GM18861 (cell line): ENCODE results near the gene ING3.

Experiments used
- ATAC-seq: cut with Tn5 transposase; IDR thresholded peaks from one replicate; pipeline ENCODE4 v1.9.1; 2021; ENCODE audit not compliant: unreplicated experiment

The ING3 gene, protein sequence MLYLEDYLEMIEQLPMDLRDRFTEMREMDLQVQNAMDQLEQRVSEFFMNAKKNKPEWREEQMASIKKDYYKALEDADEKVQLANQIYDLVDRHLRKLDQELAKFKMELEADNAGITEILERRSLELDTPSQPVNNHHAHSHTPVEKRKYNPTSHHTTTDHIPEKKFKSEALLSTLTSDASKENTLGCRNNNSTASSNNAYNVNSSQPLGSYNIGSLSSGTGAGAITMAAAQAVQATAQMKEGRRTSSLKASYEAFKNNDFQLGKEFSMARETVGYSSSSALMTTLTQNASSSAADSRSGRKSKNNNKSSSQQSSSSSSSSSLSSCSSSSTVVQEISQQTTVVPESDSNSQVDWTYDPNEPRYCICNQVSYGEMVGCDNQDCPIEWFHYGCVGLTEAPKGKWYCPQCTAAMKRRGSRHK

DNA sequence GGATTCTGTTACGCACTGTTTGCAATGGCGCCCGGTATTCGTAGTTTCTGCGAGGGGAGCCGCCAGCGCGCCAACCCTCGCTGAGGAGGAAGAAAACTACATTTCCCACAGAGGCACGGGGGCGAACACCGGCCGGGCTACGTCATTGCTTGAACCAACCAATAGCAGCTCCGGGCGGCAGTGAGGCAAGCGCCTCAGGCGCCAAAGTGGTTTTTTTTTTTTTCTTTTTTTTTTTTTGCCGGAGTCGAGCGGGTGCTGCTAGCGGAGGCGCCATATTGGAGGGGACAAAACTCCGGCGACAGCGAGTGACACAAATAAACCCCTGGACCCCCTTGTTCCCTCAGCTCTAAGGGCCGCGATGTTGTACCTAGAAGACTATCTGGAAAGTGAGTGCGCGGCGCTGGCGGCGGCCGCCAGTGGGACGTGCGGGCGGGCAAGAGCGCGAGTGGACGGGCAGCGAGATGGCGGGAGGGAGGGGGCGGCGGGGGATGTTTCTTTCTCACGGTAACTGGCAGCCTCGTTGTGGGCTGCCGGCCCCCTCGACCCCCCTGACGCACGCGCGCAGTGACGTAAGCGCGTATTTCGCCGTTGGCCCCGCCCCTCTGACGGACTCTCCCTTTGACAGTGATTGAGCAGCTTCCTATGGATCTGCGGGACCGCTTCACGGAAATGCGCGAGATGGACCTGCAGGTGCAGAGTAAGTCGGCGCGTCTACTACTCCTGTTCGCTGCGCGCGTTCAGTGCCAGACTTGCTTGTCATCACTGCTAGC lies at the start of gene ING3:
ING3 (plus strand) TSS at position 239 of the 770 bp plus-strand sequence; CDS start at position 359, 120 bp downstream.
- peak; percentile 94 for ATAC-seq

DNA sequence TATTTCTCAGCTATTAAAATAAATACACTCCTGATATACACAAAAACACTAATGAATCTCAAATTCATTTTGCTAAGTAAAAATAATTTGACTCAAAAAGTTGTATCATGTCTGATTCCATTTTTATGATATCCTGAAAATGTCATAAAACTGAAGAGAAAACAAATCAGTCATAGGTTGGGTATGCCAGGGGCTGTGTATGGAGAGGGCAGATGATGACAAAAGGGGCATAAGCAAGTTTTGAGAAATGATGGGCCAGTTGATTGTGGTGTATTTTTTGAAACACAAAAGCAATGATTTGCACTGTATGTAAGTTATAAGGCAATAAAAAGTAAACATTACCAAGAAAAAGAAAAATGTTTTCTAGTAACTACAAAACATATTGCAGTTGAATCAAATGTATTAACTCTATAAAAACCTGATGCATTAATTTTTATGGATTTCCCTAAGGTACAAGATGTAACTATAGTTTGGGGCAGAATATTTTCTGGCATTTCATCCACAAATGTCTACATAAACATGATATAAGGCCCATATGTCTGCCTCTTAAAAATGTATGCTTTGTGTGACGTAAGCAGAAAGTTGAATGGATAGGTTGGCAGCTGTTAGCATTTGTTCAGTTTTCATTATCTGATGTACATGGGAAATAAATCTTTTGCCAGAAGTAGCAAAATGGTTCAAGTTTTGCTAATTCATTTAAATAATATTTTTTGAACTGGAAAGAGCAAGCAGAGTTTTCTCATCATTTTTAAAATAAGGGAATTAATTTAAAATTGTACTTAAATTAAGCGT lies 35.1 kb upstream of the ING3 start:
- no peak for ATAC-seq

DNA sequence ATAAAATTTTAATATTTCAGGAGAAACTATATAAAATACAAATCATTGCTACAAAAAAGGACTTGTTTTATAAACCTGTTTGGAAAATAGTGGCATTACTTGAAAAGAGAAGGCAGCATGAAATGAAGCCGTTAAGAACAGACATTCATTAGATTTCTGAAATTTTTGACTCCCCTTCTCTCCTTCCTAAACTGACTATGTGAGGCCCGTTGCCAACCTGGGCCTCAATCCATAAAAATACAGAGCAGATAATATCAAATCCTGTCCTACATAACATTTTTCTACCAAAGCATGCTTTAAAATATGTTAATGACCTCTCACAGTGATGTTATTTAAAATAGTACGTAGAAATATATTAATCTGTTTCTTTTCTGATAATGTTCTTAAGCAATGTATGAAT lies 34.5 kb upstream of the ING3 start:
- no peak for ATAC-seq

DNA sequence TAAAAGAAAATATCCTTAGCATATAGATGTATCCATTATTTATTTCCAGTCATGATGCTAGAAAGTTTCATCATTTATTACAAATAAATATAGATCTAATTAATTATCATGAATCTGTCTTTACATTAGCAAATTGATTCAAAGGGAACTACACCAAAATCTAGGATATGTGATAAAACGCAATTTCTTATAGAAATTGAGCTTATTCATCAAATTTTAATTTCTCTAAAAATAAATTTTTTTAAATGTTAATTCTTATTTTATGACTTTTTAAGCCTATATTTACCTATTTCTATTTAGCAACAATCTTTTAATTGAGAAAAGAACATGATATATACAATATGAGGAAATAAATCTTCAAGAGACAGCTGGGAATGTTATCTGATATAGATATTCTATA lies 34.0 kb upstream of the ING3 start:
- ATAC-seq: no peak

DNA sequence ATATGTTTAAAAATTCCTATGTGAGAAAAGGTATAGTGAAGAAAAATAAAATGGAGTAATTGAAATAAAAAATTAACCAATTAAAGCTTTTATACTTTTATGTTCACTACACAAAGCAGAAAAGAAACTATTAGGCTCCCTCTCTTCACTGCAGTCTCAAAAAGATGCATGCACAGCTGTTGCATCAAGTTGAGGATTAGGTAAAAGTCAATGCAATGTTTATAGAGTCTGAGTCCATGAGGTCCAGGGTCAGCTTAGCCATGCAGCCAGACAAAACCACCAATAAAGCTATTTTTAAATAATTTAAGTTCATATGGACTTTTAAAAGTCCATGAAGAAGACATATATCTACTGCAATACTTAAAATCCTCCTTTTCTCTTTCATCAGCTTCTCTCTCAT lies 31.1 kb upstream of the ING3 start:
- no peak for ATAC-seq

GRCh38 chr7:120920034-120920433 lies 30.5 kb upstream of the ING3 start:
- ATAC-seq: no peak

DNA sequence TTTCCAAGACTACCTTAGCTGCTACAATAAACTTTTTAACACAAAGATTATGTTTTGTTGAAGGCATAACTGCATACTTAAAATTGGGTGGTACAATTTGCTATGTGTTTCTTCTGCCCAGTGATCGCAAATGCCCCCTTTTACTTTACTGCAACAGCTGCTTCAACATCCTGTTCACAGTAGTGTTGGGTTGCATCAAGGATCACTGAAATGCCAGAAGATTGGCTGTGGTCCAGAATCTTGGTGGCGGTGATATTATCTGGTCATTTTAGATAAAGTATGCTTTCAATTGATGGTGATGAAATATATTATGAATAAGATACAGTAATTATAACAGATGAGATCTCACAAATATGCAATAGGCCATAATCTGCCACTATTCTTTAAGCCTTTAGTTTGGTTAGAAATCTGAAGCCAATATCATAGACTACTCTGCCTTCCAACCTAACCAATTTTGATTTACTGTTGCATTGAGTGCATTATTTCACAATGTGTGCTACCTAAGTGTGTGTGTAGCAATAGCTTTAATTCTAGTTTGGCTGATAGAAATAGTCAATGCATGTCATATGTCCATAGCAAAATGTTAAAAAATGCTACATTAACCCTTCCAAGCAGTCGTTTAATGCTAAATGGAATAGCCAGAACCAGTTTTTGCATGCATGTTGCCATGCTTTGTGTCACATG lies 29.8 kb upstream of the ING3 start:
- no peak for ATAC-seq

- no peak for ATAC-seq
Measured at GRCh38 chr7:120924837-120925236, 25.7 kb upstream of the ING3 start.

DNA sequence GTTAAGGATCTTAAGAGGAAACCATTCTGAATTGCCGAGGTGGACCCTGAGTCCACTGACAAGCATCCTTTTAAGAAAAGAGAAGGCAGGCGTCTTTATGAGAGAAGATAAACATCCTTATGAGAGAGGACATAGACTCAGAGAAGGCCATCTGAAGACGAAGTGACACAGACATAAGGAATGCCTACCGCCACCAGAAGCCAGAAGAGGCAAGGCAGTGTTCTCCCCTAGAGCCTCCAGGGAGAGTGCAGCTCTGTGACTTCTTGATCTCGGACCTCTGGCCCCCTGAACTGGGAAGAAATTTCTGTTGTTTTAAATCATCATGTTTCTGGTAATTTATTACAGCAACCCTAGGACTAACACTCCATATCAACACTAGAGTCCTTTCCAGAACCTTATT lies 25.2 kb upstream of the ING3 start:
- ATAC-seq: no peak

GRCh38 chr7:120926943-120927346 lies 23.6 kb upstream of the ING3 start:
- no peak for ATAC-seq

- peak; percentile 76 for ATAC-seq
Measured at GRCh38 chr7:120927454-120928103, 23.0 kb upstream of the ING3 start.

DNA sequence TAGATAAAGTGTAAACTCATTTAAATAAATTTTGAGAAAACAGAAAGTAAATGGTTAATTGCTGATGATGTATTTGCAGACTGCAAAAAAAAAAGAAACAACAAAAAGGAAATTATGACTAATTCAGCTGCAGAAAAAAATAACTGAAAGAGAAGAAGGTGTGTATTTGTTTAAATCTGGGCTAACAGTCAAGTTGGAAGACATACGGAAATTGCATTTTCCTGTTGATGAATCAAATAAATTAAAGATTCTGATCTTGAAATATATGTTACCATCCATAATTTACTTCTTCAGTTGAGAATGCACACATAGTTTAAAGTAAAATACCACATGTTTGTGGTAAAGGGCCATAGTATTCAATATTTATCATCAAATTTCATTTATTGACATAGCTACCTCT lies 19.3 kb upstream of the ING3 start:
- ATAC-seq: no peak

GRCh38 chr7:120933475-120933874 lies 17.1 kb upstream of the ING3 start:
- ATAC-seq: no peak

- no peak for ATAC-seq
Measured at GRCh38 chr7:120939345-120939744, 11.2 kb upstream of the ING3 start.

- ATAC-seq: peak; percentile 59
Measured at GRCh38 chr7:120941064-120941463, 9.5 kb upstream of the ING3 start.

- ATAC-seq: no peak
Measured at GRCh38 chr7:120941856-120942255, 8.7 kb upstream of the ING3 start.

GRCh38 chr7:120942861-120943260 lies 7.7 kb upstream of the ING3 start:
- ATAC-seq: no peak

DNA sequence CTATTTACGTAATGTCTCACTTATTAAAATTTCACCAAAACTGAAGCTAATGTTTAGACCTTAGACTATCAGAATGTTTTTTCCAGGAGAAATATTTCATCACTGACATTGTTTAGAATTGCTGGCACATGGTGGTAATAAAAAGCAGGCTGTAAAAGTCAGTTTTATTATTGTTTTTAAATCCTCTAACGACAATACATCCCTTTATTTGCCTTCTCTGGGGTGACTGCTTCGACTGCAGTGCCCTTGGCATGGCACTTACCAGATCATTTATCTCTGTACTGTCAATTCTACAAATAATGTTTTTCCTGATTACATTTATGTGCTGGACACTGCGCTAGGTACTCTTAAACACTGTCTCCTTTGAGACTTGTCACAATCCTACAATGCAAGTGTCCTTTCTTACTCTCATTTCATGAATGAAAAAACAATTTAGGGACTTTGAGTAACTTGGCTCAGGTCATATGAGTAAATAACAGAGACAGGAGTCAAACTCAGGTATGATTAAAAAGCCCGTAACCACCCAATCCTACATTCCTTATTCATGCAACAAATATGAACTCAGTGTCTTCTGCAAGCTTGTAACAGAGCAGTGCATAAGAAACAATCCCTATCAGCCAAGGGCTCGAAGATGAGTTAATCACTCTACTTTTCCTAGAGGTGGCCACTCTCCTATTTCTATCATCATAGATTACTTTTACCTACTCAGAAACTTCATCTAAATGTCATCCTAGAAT lies 5.6 kb upstream of the ING3 start:
- no peak for ATAC-seq

DNA sequence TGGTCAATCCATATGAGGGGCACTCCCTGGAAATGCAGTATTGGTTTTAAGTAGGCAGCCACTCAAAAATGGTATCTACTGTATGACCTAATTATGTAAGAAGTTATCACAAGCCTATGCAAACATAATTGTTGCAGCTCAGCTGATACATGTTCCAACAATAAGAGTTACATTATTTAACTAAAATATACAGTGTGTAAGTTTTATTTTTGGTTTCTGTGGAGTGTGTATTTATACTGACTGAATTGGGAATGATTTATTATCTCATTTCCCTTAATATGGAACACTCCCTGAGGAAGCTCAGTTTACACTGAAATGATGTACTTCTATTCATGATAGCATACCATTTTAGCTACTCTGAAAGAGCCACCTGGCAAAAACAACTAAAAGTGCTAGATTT lies 2.6 kb upstream of the ING3 start:
- ATAC-seq: no peak
